ENCODE results near the gene TMEM158.

The TMEM158 gene

GRCh38 chr3:45198264-45199260 is 27.5 kb downstream of the TMEM158 start:
- no peak for DNase-seq

GRCh38 chr3:45194791-45195190 is 31.3 kb downstream of the TMEM158 start:
- DNase-seq, result no peak

DNA sequence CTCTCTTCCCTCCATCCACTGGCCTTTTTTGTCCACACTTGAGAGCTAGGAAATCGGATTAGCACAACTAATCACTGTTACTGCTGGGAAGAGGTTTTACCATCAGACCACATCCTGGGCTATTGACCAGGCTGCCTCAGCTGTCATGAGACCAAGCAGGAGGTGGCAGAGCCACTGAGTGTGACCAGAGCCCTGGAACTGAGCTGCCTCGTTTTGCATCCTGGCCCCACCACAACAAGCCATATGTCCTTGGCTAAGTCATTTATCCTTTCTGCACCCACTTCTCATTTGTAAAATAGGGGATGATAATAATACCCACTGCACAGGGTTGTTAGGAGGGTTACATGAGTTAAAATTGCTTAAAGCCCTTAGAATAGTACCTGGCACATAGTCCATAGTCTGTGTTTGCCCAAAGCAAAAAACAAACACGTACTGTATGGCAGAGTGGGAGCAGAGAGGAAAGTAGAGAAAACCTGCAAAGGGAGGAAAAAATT is 34.1 kb downstream of the TMEM158 start:
- peak in 1 of 2 experiments; percentile 47 for DNase-seq

GRCh38 chr3:45191424-45191823 is 34.7 kb downstream of the TMEM158 start:
- no peak for DNase-seq

- peak; percentile 79 to 91 for DNase-seq
Observed at GRCh38 chr3:45188719-45189659, 37.1 kb downstream of the TMEM158 start.

- DNase-seq, result no peak
Observed at GRCh38 chr3:45187694-45188141, 38.4 kb downstream of the TMEM158 start.

DNA sequence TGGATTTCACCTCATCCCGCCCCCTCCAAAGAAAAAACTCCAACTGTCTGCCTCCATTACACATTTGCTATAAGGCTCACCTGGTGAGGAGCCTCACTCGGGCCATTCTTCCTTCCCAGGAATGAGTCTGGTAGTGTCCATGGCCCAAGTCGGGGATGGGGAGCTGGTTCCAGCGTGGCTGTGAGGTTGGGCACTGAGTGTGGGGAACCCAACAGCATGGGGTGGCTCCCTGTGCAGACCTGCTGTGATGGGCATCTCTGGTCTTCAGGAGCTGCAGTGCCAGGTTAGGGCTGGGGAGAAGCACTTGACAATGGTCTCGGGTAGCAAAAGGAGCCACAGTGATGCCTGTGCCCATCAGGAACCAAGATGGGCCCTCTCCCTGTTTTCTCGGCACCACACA is 39.2 kb downstream of the TMEM158 start:
- DNase-seq, result no peak

GRCh38 chr3:45185461-45185860 is 40.6 kb downstream of the TMEM158 start:
- no peak for DNase-seq

DNA sequence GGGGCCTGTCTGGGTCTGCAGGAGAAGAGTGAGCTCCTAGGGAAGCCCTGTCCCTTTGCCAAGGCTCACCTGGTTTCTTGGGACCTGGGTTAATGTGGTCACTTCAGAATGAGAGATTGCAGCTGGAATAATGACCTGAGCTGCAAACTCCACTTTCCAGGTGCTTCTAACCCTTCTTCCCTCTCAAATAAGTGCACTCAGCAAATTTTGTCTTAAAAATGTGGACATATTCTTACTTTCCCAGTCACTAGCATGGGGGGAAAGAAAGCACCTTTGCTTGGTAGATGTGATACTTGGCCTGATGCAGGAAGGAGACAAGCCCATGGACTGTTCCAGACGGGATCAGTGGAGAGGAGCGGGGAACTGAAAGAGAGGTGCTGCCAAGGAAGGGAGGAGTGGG is 41.0 kb downstream of the TMEM158 start:
- DNase-seq, result no peak

DNA sequence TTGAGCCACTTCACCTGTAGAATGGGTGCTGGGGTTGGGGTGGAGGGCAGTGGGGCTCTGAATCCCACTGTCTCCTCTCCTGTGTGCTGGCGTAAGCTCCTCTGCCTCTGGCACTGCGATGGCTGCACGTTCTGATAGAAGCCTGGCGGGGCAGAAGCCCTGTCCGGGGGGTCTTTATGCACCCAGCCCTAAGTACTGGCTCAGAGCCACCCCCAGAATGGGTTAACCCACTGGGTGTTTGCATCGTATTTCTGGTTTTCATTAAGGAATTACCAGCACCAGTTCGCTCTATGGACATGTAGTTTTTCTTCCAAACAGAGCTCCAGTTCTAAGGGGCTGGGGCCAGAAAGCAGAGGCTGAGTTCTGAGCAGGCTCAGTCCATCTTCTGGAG is 42.2 kb downstream of the TMEM158 start:
- no peak for DNase-seq

- no peak for DNase-seq
Observed at GRCh38 chr3:45182915-45183871, 42.9 kb downstream of the TMEM158 start.

DNA sequence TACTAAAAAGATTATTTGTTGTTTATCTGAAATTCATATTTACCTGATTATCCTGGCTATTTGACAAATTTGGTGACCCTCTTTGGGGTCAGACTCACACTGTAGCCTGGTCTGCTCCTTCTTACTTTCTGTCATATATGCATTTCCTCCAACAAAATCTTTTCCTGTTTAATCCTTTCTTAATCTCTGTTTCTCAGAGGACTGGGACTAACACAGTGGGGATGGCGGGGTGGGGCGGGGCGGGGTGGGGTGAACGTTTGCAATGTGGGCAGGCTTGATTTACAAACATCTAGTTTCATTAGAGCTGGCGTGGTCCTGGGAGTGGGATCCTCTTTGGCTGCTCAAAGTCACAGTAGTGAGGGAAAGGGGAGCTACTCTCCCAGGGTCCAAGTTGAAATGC is 44.6 kb downstream of the TMEM158 start:
- no peak for DNase-seq

DNA sequence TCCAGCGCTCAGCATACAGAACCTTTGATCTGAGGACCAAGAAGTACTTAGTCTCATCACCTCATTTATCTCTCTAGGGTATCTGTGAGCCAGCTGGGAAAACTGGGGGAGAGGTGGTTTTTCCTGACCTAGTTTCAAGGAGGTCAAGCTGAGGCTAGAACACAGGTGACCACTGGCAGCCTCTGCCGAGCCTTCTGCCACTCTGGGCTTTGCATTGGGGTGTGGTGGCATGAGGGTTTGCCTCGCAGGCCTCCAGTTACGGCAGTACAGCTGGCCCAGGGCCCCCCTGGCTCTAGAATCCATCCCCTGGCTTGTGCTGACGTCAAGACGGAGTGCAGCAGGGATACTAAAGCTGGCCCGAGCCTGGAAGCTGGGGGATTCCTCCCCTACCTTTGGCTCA is 45.2 kb downstream of the TMEM158 start:
- no peak for DNase-seq

- no peak for DNase-seq
Observed at GRCh38 chr3:45180051-45180450, 46.0 kb downstream of the TMEM158 start.

GRCh38 chr3:45179163-45179562 is 46.9 kb downstream of the TMEM158 start:
- DNase-seq, result no peak

- DNase-seq, result no peak
Observed at GRCh38 chr3:45178183-45179023, 47.7 kb downstream of the TMEM158 start.

DNA sequence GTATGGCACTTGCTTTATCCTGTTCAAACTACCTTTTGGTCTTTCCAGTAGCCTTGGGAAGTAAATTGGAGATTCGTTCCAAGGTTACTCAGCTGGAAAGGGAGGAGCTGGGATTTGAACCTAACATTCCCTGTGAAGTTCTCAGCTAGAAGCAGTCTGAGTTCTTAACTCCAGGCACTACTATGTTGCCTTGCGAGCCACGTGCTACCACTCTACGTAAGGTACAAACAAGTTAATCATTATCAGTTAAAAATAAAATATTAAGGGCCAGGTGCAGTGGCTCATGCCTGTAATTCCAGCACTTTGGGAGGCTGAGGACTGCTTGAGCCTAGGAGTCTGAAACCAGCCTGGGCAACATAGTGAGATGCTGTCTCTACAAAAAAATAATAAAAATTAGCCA is 49.2 kb downstream of the TMEM158 start:
- no peak for DNase-seq
